HG02623 (cell line): Measurements from ENCODE around the gene HOXA7.

Source experiments
- ATAC-seq: cut with Tn5 transposase; IDR thresholded peaks from one replicate; pipeline ENCODE4 v1.9.1; 2021; ENCODE audit warnings: moderate library complexity; ENCODE audit not compliant: unreplicated experiment

HOXA7 gene

GRCh38 chr7:27156508-27156898, at the start of gene HOXA7:
HOXA7 (minus strand) TSS chr7:27156675; CDS start chr7:27156545, 130 bp downstream.
- no peak for ATAC-seq

- no peak for ATAC-seq
These were observed 49.1 kb upstream of the HOXA7 start for GRCh38 chr7:27205325-27206280.

- ATAC-seq = no peak
These were observed 48.4 kb upstream of the HOXA7 start for GRCh38 chr7:27204851-27205322.

- no peak for ATAC-seq
These were observed 47.6 kb upstream of the HOXA7 start for GRCh38 chr7:27203964-27204594.

GRCh38 chr7:27203365-27203953, 47.0 kb upstream of the HOXA7 start:
- no peak for ATAC-seq

GRCh38 chr7:27202862-27203134, 46.3 kb upstream of the HOXA7 start:
- no peak for ATAC-seq

GRCh38 chr7:27202018-27202861, 45.8 kb upstream of the HOXA7 start:
- ATAC-seq = no peak

- ATAC-seq = no peak
These were observed 45.1 kb upstream of the HOXA7 start for GRCh38 chr7:27201580-27202017.

- no peak for ATAC-seq
These were observed 44.5 kb upstream of the HOXA7 start for GRCh38 chr7:27200761-27201579.

GRCh38 chr7:27199849-27200760, 43.6 kb upstream of the HOXA7 start, which contains the start of gene HOXA13:
HOXA13 (minus strand) TSS chr7:27200091; CDS start chr7:27200077, 14 bp downstream.
- no peak for ATAC-seq

- ATAC-seq = no peak
These were observed 42.7 kb upstream of the HOXA7 start for GRCh38 chr7:27198871-27199801.

GRCh38 chr7:27198138-27198841, 41.8 kb upstream of the HOXA7 start:
- no peak for ATAC-seq

GRCh38 chr7:27197137-27198042, 40.9 kb upstream of the HOXA7 start:
- no peak for ATAC-seq

GRCh38 chr7:27196287-27196767, 39.9 kb upstream of the HOXA7 start:
- ATAC-seq = no peak

- no peak for ATAC-seq
These were observed 38.4 kb upstream of the HOXA7 start for GRCh38 chr7:27194686-27195379.

GRCh38 chr7:27194002-27194352, 37.5 kb upstream of the HOXA7 start:
- ATAC-seq = no peak
